ENCODE results near the gene EZH2.

EZH2 gene

DNA sequence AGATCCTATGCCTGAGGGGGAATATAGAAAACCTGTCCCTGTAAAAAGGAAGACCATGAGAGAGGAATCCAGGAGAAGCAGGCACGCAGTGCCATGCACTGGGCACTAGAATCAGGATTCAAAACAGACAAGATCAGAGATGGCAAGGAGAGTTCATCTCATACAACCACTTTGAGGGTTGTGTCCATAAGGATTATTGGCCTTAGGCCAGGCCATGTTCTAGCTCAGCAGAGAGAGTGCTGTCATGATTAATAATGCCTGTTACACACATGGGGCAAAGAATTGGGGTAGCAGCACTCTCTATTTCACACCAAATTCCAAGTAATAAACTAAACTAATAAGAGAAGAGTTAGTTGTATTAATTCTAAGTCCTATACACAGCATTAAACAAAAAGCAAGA is 29.1 kb downstream of the EZH2 start:
- no peak for DNase-seq (ENCODE audit: low read depth)

GRCh38 chr7:148852272-148852671 is 31.8 kb downstream of the EZH2 start:
- no peak for DNase-seq (ENCODE audit: low read depth)

GRCh38 chr7:148850564-148850963 is 33.5 kb downstream of the EZH2 start:
- no peak for DNase-seq (ENCODE audit: low read depth)

GRCh38 chr7:148849393-148850098 is 34.5 kb downstream of the EZH2 start:
- DNase-seq (ENCODE audit: low read depth): no peak

GRCh38 chr7:148847815-148848734 is 36.0 kb downstream of the EZH2 start:
- DNase-seq (ENCODE audit: low read depth): no peak

GRCh38 chr7:148838905-148839304 is 45.2 kb downstream of the EZH2 start:
- DNase-seq (ENCODE audit: low read depth): no peak

DNA sequence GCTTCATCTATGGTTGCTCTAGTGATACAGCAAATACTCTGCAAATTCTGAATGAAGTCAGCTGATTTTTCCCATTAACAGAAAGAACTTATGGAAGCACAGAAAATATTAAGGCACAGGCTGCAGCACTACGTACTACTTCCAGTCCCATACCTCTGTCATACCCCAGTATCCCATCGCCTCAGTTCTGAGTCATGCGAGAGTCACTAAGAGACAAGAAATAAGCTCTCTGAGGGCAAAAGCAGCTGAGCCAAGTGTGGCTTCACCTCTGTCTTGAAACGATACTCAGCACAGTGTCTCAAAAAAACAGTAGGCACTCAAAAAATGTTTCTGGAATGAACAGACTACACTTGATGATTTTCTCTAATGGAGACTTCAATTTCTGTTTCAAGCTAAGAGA is 48.2 kb downstream of the EZH2 start:
- no peak for DNase-seq (ENCODE audit: low read depth)

- no peak for DNase-seq (ENCODE audit: low read depth)
Measured at GRCh38 chr7:148834605-148835004, 49.5 kb downstream of the EZH2 start.

DNA sequence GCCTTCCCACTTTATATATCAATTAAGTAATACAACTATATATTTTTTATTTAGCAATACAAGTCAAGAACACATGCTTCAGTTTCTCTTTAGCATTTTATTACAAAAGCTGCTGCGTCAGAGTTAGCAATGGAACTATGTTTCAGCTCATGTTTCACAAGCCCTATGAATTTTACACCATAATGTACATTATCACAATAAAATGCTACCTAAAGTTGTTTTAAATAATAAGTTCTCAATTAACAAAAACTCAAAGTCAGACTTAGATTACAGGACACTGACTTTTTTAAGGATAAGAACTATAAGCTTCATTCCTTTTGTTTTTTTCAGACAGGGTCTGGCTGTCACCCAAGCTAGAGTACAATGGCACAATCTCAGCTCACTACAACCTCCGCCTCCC is 52.3 kb downstream of the EZH2 start:
- no peak for DNase-seq (ENCODE audit: low read depth)

DNA sequence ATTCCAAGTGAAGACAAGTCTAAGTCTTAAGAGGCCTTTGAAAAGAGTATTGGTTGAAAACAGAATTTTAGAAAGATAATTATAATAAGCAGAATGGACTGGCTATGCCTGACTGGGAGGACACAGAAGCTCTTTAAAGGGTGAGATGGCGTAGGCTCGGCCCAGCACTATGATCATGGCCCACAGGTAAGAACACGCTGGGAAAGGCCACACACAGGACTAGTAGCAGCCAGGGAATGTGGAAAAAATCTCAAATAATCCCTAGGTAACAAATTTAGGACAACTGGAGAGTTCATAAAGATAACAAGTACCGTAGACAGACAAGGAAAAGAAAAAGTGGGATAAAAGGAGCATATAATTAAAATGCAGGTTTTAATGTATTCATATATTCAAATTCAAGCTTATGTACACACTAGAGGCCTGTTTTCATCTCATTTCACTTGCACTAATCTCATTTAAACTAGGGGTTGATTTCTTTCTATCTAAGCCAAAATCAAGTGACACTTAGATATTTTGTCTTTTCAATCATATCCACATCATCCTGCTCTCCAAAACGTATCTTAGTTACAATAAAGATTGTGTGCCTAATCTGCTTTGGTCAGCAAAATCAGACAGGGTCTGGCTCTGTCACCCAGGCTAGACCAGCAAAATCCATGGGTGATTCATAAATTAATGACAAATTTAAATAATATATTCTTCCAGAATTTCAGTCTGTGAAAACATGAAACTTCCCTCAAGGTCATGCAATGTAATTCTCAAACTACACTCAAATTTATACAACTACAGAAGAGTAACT is 53.0 kb downstream of the EZH2 start:
- no peak for DNase-seq (ENCODE audit: low read depth)

GRCh38 chr7:148828965-148829364 is 55.1 kb downstream of the EZH2 start:
- DNase-seq (ENCODE audit: low read depth): no peak

DNA sequence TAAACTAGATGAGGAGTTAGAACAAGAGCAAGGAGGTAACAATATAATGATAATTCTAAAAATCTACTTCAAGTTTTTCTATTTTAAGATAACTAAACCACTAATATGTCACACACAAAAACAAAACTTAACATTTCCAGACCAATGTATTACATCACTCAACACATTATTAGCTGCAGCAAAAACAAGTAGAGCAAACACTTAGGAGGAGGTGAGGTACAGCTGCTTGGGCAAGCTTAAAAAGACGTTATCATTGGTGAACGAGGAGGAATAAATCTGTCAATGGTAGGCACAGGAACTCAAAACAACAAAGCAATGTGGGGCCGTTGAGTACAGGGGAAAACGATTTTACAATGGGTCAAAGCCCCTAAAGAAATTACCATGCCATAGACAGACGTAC is 58.8 kb downstream of the EZH2 start:
- DNase-seq (ENCODE audit: low read depth): no peak

- DNase-seq (ENCODE audit: low read depth): no peak
Measured at GRCh38 chr7:148824864-148825263, 59.2 kb downstream of the EZH2 start.

- no peak for DNase-seq (ENCODE audit: low read depth)
Measured at GRCh38 chr7:148821422-148821821, 62.7 kb downstream of the EZH2 start.

DNA sequence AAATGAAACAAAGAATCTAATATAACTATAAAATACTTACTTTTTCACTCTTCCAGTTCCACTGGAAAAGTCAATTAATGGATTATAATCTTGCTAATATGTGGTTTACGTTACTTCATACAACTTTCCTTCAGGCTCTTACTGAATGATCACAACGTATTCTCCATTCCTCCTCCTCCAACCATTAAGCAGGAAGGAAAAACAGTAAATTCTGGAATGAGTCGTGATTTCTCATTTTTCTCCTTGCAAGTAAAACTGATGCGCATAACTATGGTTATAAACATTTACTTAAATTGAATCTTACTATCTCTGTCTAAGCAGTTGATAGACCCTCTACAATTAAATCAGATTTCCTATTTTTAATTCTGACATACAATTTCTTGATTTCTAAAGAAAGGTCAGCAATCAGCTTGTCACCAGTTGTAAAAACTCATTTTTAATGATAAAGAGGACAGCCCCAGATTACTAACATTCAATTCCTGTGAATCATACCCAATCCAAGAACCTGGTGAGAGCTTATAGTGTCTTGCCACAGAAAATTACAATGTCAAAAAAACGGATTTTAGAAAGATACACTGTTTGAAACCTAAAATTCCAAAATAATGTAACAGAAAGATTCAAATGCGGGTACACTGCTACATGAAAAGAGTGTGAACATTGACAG is 64.3 kb downstream of the EZH2 start:
- no peak for DNase-seq (ENCODE audit: low read depth)

GRCh38 chr7:148815612-148816011 is 68.5 kb downstream of the EZH2 start:
- no peak for DNase-seq (ENCODE audit: low read depth)

GRCh38 chr7:148814922-148815559 is 69.0 kb downstream of the EZH2 start:
- no peak for DNase-seq (ENCODE audit: low read depth)

DNA sequence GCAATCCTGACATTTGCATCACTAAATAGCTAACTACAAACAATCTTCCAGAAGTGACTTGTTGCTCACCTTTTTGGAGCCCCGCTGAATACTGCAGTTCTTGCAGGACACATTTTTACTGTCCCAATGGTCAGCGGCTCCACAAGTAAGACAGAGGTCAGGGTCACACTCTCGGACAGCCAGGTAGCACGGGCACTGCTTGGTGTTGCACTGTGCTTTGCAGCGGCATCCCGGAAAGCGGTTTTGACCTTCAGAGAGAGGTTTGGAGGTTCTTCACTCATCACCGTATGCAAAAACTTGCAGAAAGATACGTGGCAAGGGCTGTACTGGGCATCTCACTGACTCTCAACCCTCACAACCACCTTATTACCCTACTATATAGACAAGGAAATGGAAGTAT is 70.2 kb downstream of the EZH2 start:
- DNase-seq (ENCODE audit: low read depth): no peak

DNA sequence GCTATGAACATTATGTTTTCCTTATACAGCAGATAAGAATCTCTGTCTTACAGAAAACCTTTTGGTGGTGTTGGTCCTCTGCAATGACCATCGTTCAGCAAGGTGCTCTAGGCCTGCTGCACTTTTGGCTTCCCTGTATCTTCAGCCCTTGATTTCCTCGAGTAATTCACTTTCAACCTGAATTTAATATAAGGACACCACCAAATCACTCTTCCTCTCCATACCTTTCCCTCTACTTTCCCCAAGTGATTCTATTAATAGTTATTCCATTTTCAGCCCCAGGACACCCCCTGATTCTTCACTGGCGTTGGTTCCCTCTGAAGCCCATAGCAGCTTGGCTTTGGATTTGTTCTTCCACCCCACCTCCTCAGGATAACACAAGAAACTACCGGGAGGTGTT is 72.2 kb downstream of the EZH2 start:
- no peak for DNase-seq (ENCODE audit: low read depth)

GRCh38 chr7:148809856-148810255 is 74.2 kb downstream of the EZH2 start:
- DNase-seq (ENCODE audit: low read depth): no peak

DNA sequence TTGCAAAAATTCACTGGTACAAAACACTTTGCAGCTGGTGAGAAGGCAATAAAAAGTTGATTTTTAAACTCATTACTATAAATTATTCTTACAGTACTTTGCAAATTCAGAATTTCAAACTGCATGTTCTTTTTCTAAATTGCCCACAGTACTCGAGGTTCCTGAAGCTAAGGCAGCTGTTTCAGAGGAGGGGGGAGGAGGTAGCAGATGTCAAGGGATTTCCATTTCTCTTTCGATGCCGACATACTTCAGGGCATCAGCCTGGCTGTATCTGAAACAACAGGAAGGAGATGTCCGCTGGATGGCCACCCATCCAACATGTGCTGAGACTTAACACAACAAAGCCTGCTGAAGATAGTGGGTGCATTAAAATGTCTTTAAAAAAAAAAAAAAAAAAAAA is 76.7 kb downstream of the EZH2 start:
- no peak for DNase-seq (ENCODE audit: low read depth)

GRCh38 chr7:148806187-148806586 is 77.9 kb downstream of the EZH2 start:
- DNase-seq (ENCODE audit: low read depth): no peak
